ENCODE results near the gene TOP2A.

TOP2A gene

DNA sequence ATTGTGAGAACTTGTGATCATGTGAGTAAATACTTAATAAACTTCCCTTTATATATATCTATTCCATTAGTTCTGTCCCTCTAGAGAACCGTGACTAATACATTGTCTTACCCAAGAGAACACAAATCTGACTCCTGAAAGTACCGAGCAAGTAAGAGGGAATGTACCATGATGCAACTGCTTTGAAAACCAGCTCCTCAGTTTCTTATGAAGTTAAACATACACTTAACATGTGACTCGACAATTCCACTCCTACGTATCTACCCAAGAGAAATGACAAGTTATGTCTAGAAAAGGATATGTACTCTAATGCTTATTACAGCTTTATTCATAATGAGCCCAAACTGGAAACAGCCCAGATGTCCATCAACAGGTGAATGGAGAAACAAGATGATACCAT, 44.4 kb downstream of the TOP2A start:
- DNase-seq: no peak

DNA sequence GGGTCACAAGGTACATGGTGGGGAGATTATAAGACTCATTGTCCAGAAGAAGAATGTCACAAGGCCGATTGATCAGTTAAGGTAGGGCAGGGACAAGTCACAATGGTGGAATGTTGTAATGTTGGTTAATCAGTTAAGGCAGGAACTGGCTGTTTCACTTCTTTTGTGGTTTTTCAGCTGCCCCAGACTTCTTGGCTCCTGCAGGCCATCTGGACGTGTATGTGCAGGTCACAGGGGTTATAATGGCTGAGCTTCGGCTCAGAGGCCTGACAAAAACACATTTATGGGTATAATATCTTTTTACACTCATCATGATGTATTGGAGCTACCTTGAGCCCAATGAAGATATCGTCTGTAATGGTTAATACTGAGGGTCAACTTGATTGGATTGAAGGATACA, 45.1 kb downstream of the TOP2A start:
- peak; percentile 44 for DNase-seq

- peak; percentile 36 for DNase-seq
Measured at GRCh38 chr17:40372031-40372430, 45.7 kb downstream of the TOP2A start.

DNA sequence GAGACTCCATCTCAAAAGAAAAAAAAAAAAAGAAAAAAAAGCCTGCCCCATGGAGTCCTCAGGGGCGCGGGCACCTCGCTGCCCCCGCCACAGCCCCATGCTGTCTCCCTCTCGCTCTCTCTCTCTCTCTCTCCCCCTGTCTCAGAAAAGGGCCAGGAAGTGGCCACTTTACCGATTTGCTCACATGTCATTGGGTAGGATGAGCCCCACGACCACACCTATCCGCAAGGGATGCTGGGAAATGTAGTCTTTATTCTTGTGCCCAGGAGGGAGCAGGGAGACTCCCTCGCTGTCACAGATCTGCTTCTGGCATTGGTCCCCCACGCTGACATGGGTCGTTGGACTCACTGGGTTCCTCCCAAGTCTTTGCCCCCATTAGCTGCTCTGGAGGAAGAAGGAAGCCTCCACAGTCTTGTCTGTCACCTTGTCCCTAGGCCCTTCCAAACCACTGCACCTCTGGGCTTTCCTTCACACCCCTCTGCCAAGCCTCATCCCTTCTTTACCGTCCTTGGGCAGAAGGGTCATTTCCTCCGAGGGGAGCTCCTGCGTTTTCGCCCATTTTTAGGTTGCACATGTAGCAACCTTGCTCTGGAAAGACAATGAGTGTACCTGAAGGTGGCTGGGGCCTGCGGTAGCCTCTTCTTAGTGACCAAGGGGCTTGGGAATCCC, 46.3 kb downstream of the TOP2A start:
- DNase-seq: peak; percentile 46

GRCh38 chr17:40369923-40370322, 47.8 kb downstream of the TOP2A start:
- peak; percentile 43 for DNase-seq

DNA sequence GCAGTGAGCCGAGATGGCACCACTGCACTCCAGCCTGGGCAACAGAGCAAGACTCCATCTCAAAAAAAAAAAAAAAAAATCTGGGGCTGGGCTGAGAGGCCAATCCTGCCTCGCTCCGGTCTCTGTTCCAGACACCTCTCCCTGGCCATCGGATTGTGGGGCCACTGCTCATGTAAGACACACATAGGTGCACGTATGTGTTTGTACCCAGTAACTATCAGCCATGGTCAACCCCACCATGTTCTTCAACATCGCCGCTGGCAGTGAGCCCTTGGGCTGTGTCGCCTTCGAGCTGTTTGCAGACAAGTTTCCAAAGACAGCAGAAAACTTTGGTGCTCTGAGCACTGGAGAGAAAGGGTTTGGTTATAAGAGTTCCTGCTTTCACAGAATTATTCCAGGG, 50.0 kb downstream of the TOP2A start:
- peak; percentile 32 for DNase-seq

DNA sequence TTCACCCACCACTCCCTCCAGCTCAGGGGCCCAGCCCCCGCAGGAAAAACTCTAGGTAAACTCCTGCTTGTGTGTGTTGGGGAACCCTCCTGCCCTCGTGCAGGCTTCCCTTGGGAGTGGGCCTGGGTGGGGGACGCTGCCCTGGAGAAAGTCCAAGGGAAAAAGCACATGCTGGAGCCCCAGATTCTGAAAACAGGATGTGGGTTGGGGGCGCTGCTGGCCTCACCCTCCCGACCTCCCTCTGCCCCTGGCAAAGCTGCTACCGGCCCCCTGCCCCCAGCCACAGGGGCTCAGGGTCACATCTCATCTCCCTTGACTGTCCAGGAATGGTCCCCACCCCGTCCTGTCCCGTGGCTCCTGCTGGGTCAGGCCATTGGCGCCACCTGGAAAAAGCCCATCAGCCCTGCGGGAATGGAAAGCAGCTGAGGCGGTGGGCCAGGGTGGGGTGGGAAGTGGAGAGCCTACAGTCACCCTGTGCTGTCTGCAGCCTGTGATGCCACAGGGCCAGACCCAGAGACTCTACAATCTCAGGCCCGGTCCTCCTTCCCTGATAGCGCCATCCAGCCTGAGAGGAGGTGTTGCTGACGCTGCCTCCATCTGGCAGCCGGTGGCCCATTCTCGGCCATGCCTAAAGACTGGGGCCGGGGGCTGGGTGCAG, 50.7 kb downstream of the TOP2A start:
- peak; percentile 50 for DNase-seq

GRCh38 chr17:40366076-40366860, 51.4 kb downstream of the TOP2A start:
- peak; percentile 55 for DNase-seq

DNA sequence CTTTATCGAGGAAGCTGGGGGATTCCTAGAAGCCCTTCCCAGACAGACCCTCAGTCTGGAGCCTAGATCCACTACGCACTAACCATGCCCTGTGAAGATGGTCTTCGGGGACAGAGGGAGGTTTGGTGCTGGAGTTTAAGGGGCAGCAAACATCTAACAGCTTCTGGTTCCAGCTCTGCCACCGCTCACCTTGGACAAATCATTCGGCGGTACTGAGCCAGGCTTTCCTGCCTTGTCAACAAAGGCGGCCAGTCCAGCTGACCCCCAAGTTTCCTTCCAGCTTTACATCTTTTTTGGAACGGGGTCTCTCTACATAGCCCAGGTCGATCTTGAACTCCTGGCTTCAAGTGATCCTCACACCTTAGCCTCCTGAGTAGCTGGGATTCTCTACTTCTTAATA, 52.8 kb downstream of the TOP2A start:
- DNase-seq: no peak

GRCh38 chr17:40364121-40364861, 53.4 kb downstream of the TOP2A start, which contains the start of gene GJD3:
GJD3 (minus strand) TSS chr17:40364737; CDS start chr17:40363815, 922 bp downstream.
- no peak for DNase-seq

- DNase-seq: peak; percentile 81
Measured at GRCh38 chr17:40363111-40363827, 54.4 kb downstream of the TOP2A start.

DNA sequence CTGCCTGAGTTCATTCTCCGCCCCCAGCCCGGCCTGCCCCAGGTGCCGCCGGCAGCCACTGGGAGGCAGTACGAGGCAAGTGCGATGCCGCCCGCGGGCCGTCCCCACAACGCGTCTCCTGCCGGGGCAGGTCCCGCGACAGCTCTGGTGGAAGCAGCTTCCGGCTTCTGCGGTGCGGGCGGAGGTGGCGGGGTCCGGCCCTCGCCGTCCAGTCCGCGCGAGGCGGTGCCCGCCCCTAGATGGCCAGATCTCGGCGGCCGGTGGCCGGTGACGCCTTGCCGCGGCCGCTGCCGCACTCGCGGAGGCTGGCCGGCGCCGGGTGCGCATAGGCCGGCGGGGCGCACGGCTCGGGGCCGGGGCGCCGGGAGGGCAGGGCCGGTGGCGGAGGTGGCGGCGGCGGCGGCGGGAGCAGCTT, 55.0 kb downstream of the TOP2A start:
- DNase-seq: peak; percentile 97

DNA sequence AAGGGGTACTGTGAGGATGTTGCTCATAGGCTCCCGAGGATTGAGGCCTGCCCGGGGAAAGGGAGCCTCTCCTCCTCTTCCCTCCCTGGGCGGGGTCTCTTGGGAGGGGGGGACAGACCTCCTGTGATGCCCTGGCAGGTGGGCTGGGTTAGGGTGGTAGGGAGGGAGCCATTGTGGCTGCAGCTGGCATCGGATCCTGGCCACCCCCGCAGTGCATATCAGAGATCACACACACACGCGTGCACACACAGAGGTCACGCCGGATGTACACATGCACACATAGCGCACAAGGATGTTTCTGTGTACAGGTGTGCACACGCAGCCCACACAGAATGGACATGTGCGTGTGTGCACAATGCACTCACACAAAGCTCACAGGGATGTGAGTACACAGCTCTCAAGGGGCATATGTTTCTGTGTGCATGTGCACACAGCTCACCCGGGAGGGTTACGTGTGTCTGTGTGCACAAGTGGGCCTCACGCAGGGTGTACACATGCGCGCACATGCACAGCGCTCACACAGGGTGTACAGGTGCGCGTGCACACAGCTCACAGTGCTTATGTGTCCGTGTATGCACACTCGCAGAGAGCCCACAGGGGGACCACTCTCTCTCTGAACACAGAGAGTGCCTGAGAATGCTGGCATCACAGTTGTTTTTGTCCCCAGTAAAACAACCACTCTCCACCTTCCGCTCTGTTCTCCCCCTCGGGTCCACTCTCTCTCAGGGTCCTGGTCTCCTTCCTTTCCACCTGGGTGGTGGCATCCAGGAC, 55.6 kb downstream of the TOP2A start:
- peak; percentile 48 for DNase-seq

- peak; percentile 52 for DNase-seq
Measured at GRCh38 chr17:40361063-40361924, 56.4 kb downstream of the TOP2A start.

DNA sequence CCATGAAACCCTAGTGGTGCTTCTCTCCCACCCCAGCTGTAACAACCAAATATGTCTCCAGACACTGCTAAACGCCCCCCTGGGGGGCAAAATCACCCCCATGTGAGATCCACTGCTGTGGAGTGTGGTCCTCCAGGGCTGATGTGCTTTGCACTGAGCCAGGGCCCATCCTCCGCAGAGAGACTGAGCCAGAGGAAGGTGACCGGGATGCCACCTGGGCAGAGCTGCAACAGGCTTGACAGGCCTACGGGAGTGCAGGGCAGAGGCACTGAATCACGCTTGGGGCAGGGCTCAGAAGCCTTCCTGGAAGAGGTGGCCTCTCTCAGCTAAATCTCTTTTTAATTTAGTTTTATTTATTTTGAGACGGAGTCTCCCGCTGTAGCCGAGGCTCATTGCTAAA, 57.6 kb downstream of the TOP2A start:
- DNase-seq: peak; percentile 50

DNA sequence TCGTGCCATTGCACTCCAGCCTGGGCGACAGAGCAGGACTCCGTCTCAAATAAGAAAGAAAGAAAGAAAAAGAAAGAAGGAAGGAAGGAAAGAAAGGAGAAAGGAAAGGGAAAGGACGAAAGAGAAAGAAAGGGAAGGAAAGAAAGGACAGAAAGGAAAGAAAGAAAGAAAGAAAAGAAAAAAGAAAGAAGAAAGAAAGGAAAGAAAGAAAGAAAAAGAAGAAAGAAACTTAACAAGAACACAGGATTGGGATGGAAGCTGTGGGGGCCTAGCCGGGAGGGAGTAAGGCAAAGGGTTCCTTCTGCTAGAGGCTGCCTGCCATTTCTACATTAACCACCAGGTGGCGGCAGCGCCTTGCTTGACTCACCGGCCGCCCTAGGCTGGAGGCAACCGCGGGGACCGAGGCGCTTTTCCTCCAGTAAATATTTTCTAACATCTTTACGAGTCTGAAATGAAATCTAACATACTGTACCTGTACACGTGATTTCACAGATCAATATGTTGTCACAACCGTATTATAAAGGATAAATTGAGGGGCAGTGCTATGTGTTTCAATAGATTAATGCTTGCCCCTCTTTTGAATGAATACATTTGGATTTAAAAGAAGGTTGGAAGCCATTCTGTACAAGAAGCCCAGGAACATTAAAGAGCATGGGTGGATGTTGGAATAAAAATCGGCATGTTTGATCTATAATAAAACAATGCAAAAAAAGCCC, 59.2 kb downstream of the TOP2A start:
- DNase-seq: peak; percentile 94

DNA sequence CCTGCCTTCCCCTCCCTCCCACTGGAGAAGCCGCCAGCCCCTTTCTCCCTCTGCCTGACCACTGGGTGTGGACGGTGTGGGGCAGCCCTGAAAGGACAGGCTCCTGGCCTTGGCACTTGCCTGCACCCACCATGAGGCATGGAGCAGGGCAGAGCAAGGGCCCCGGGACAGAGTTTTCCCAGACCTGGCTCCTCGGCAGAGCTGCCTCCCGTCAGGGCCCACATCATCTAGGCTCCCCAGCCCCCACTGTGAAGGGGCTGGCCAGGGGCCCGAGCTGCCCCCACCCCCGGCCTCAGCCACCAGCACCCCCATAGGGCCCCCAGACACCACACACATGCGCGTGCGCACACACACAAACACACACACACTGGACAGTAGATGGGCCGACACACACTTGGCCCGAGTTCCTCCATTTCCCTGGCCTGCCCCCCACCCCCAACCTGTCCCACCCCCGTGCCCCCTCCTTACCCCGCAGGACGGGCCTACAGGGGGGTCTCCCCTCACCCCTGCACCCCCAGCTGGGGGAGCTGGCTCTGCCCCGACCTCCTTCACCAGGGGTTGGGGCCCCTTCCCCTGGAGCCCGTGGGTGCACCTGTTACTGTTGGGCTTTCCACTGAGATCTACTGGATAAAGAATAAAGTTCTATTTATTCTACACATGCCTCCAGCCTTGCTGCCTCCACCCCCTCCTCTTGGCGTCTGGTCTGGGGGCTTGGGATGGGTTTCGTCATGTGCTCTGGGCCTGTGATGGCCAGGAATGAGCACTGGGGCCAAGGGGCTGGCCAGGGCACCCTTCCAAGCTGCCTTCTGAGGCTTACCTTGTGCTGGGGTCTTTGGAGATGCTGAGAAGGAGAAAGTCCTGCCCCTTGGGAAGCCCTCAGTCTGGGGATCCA, 60.5 kb downstream of the TOP2A start:
- peak; percentile 55 for DNase-seq

Measured in islet precursor cell (in vitro differentiated cells).